Activated naive CD8-positive, alpha-beta T cell (primary cell): ENCODE measurements around the gene EIF4E1B.

Experiments used
- H3K27ac Mint-ChIP-seq: one replicate; pipeline ENCODE4 v1.8.0; 2021; ENCODE audit warnings: mixed read lengths
- H3K27me3 Mint-ChIP-seq: one replicate; pipeline ENCODE4 v1.8.0; 2021; ENCODE audit warnings: mixed read lengths
- H3K36me3 Mint-ChIP-seq: one replicate; pipeline ENCODE4 v1.8.0; 2021; ENCODE audit warnings: mixed read lengths
- H3K4me1 Mint-ChIP-seq: one replicate; pipeline ENCODE4 v1.8.0; 2021; ENCODE audit warnings: low read depth, mixed read lengths
- H3K4me3 Mint-ChIP-seq: one replicate; pipeline ENCODE4 v1.8.0; 2021; ENCODE audit warnings: mild to moderate bottlenecking, mixed read lengths
- H3K9me3 Mint-ChIP-seq: one replicate; pipeline ENCODE4 v1.8.0; 2021; ENCODE audit warnings: low read depth, mixed read lengths

Gene EIF4E1B

GRCh38 chr5:176644294-176644693, 13.8 kb downstream of the EIF4E1B start:
- Mint-ChIP-seq H3K9me3 (no peaks in the 10 kb centered on the region), H3K4me1 (peaks cover 26% of the 10 kb centered on the region), H3K36me3 (no peaks in the 10 kb centered on the region), H3K27me3 (no peaks in the 10 kb centered on the region), H3K27ac (no peak overlapping the region), H3K4me3 (no peak overlapping the region)

- Mint-ChIP-seq H3K27me3 (no peaks in the 10 kb centered on the region), H3K27ac (peak overlapping the region; percentile 10), H3K9me3 (no peaks in the 10 kb centered on the region), H3K4me3 (peak overlapping the region; percentile 10), H3K36me3 (no peaks in the 10 kb centered on the region), H3K4me1 (peaks cover 33% of the 10 kb centered on the region)
Measured at GRCh38 chr5:176644878-176645670, 14.6 kb downstream of the EIF4E1B start.

- Mint-ChIP-seq H3K36me3 (no peaks in the 10 kb centered on the region), H3K4me3 (peak overlapping the region; percentile 89), H3K27ac (peak overlapping the region; percentile 58), H3K4me1 (peaks cover 43% of the 10 kb centered on the region), H3K27me3 (no peaks in the 10 kb centered on the region), H3K9me3 (no peaks in the 10 kb centered on the region)
Measured at GRCh38 chr5:176646049-176646706, 15.7 kb downstream of the EIF4E1B start.

- Mint-ChIP-seq H3K9me3 (no peaks in the 10 kb centered on the region), H3K4me1 (peaks cover 46% of the 10 kb centered on the region), H3K27ac (peak overlapping the region; percentile 88), H3K4me3 (peak overlapping the region; percentile 89), H3K36me3 (no peaks in the 10 kb centered on the region), H3K27me3 (no peaks in the 10 kb centered on the region)
Measured at GRCh38 chr5:176646707-176647029, 16.2 kb downstream of the EIF4E1B start.

- H3K9me3 Mint-ChIP-seq: no peaks in the 10 kb centered on the region
Measured at GRCh38 chr5:176647030-176647842, 16.8 kb downstream of the EIF4E1B start, which contains the start of gene TSPAN17. TSPAN17 (plus strand) TSS chr5:176647484; CDS start chr5:176647616, 132 bp downstream.

GRCh38 chr5:176647843-176648473, 17.5 kb downstream of the EIF4E1B start:
- H3K36me3 Mint-ChIP-seq: no peaks in the 10 kb centered on the region
- no peaks in the 10 kb centered on the region for H3K27me3 Mint-ChIP-seq
- H3K4me1 Mint-ChIP-seq: peaks cover 59% of the 10 kb centered on the region
- H3K9me3 Mint-ChIP-seq: no peaks in the 10 kb centered on the region
- peak overlapping the region; percentile 78 for H3K27ac Mint-ChIP-seq
- peak overlapping the region; percentile 82 for H3K4me3 Mint-ChIP-seq

More at GRCh38 chr5:176647030-176647842, 16.8 kb downstream of the EIF4E1B start, which contains the start of gene TSPAN17:
- H3K36me3 Mint-ChIP-seq: no peaks in the 10 kb centered on the region
- peaks cover 52% of the 10 kb centered on the region for H3K4me1 Mint-ChIP-seq
- H3K27me3 Mint-ChIP-seq: no peaks in the 10 kb centered on the region
- H3K4me3 Mint-ChIP-seq: peak within 1 kb of the TSS; percentile 89
- H3K27ac Mint-ChIP-seq: peak within 1 kb of the TSS; percentile 88

- peaks cover 5% of the 10 kb centered on the region for H3K36me3 Mint-ChIP-seq
- H3K9me3 Mint-ChIP-seq: no peaks in the 10 kb centered on the region
- peaks cover 66% of the 10 kb centered on the region for H3K4me1 Mint-ChIP-seq
- H3K4me3 Mint-ChIP-seq: peak overlapping the region; percentile 82
- H3K27me3 Mint-ChIP-seq: no peaks in the 10 kb centered on the region
- peak overlapping the region; percentile 78 for H3K27ac Mint-ChIP-seq
Measured at GRCh38 chr5:176648474-176649194, 18.2 kb downstream of the EIF4E1B start.

GRCh38 chr5:176650354-176650884, 19.9 kb downstream of the EIF4E1B start:
- H3K27me3 Mint-ChIP-seq: no peaks in the 10 kb centered on the region
- peak overlapping the region; percentile 28 for H3K27ac Mint-ChIP-seq
- peaks cover 7% of the 10 kb centered on the region for H3K36me3 Mint-ChIP-seq
- H3K9me3 Mint-ChIP-seq: no peaks in the 10 kb centered on the region
- no peak overlapping the region for H3K4me3 Mint-ChIP-seq
- H3K4me1 Mint-ChIP-seq: peaks cover 76% of the 10 kb centered on the region

- Mint-ChIP-seq H3K9me3 (no peaks in the 10 kb centered on the region), H3K27me3 (no peaks in the 10 kb centered on the region), H3K4me1 (peaks cover 70% of the 10 kb centered on the region), H3K27ac (no peak overlapping the region), H3K4me3 (no peak overlapping the region), H3K36me3 (peaks cover 7% of the 10 kb centered on the region)
Measured at GRCh38 chr5:176651472-176651980, 21.1 kb downstream of the EIF4E1B start.

- Mint-ChIP-seq H3K4me3 (no peak overlapping the region), H3K27me3 (no peaks in the 10 kb centered on the region), H3K9me3 (no peaks in the 10 kb centered on the region), H3K4me1 (peaks cover 65% of the 10 kb centered on the region), H3K36me3 (peaks cover 7% of the 10 kb centered on the region), H3K27ac (no peak overlapping the region)
Measured at GRCh38 chr5:176652136-176652535, 21.7 kb downstream of the EIF4E1B start.

GRCh38 chr5:176653401-176654385, 23.2 kb downstream of the EIF4E1B start:
- H3K4me1 Mint-ChIP-seq: peaks cover 68% of the 10 kb centered on the region
- H3K9me3 Mint-ChIP-seq: no peaks in the 10 kb centered on the region
- H3K36me3 Mint-ChIP-seq: peaks cover 7% of the 10 kb centered on the region
- H3K27ac Mint-ChIP-seq: peak overlapping the region; percentile 78
- no peaks in the 10 kb centered on the region for H3K27me3 Mint-ChIP-seq
- H3K4me3 Mint-ChIP-seq: peak overlapping the region; percentile 63

- Mint-ChIP-seq H3K36me3 (peaks cover 7% of the 10 kb centered on the region), H3K27ac (no peak overlapping the region), H3K4me1 (peaks cover 67% of the 10 kb centered on the region), H3K27me3 (no peaks in the 10 kb centered on the region), H3K9me3 (no peaks in the 10 kb centered on the region), H3K4me3 (no peak overlapping the region)
Measured at GRCh38 chr5:176654856-176655255, 24.4 kb downstream of the EIF4E1B start.
